Myocyte (in vitro differentiated cells): ENCODE data around the gene INTS4. TPM values are rescaled to one million over a fixed set of nuclear protein-coding genes. Genes with fewer than 3 reads are reported as not detected.

Experiments used
- total RNA-seq: library from RNA; depleted of rRNA; stranded (reverse); fragments of >200 nt; gene quantifications from 2 replicates; pipeline ENCODE4 v1.2.3, GENCODE V29; 2014

Gene INTS4
- total RNA-seq, 1 donor from 2014 or later = 22.1 TPM

Other genes starting within 250 kb of the INTS4 start
- gene RSF1, start 173.9 kb downstream of the INTS4 start, total RNA-seq = 23.8 and 32.2 TPM in 2 replicates
- 20.3 and 26.3 TPM in 2 replicates for gene AAMDC, start 173.5 kb downstream of the INTS4 start, total RNA-seq
- 0.35 and 1.2 TPM in 2 replicates for gene KCTD14, start 28.6 kb upstream of the INTS4 start, total RNA-seq
- gene THRSP, start 69.2 kb upstream of the INTS4 start, total RNA-seq = 3.5 and 4.1 TPM in 2 replicates
- 130 and 147 TPM in 2 replicates for gene NDUFC2, start 85.2 kb upstream of the INTS4 start, total RNA-seq
- 68.4 and 70.9 TPM in 2 replicates for gene ALG8, start 145.0 kb upstream of the INTS4 start, total RNA-seq
- 7.5 and 7.6 TPM in 2 replicates for gene KCTD21, start 194.0 kb upstream of the INTS4 start, total RNA-seq
- 8.1 and 9.3 TPM in 2 replicates for gene USP35, start 194.3 kb upstream of the INTS4 start, total RNA-seq